K562 (cell line): ENCODE data around the gene NABP1. TPM values are rescaled to one million over a fixed set of nuclear protein-coding genes. Genes with fewer than 3 reads are reported as not detected.

Experiments used
- DIDO1 ChIP-seq: fragments of 450-650 bp; IDR thresholded peaks from 2 replicates; pipeline ENCODE4 v1.6.1; 2016; ENCODE audit warnings: low read depth, missing biosample characterization, missing genetic modification characterization
- EZH2 ChIP-seq: IDR thresholded peaks from 2 replicates; pipeline ENCODE4 v1.6.1; 2012; ENCODE audit warnings: low read depth, mild to moderate bottlenecking, inconsistent platforms, low read length, borderline replicate concordance
- MBD2 ChIP-seq: sonication (generic); IDR thresholded peaks from 2 replicates; pipeline ENCODE4 v1.6.1; 2016; ENCODE audit warnings: low read depth, borderline replicate concordance
- MCM3 ChIP-seq: fragments of 450-650 bp; IDR thresholded peaks from 2 replicates; pipeline ENCODE4 v1.6.1; 2016
- ZNF134 ChIP-seq: fragments of 250-450 bp; sonication (Bioruptor Pico); conservative IDR thresholded peaks from 2 replicates; pipeline ENCODE4 v1.4.0; 2020
- ZNF140 ChIP-seq: fragments of 250-450 bp; sonication (Bioruptor Pico); IDR thresholded peaks from 2 replicates; pipeline ENCODE4 v1.8.0; 2021; ENCODE audit warnings: moderate library complexity, mild to moderate bottlenecking, inconsistent platforms
- ZNF174 ChIP-seq: fragments of 250-450 bp; sonication (Bioruptor Pico); IDR thresholded peaks from 2 replicates; pipeline ENCODE4 v1.4.0; 2020; ENCODE audit warnings: mild to moderate bottlenecking
- ZNF644 ChIP-seq: fragments of 200-800 bp; sonication (Bioruptor generic); IDR thresholded peaks from 2 replicates; pipeline ENCODE4 v1.6.1; 2016; ENCODE audit warnings: low read depth, missing genetic modification characterization, missing compliant biosample characterization
- polyA plus RNA-seq, 8 experiments: library from polyadenylated mRNA; depleted of rRNA in 4 of 8; stranded (reverse) in 5 of 8; unstranded in 3 of 8; fragments of >200 nt; fragmentation: Nextera tagmentation in 2 of 8; fragmentation: Illumina TruSeq in 1 of 8; extraction: Ambion mirVana in 2 of 8; extraction: Trizol in 1 of 8; gene quantifications; 2 replicates each; pipeline versions ENCODE4 v1.2.1 to v1.2.3, GENCODE V29; 2011 to 2014; ENCODE audit warnings: inconsistent platforms in 1 of 8, missing spikeins in 1 of 8
- total RNA-seq, 7 experiments: library from RNA; depleted of rRNA in 6 of 7; stranded (reverse); fragments of >200 nt in 6 of 7; fragmentation: Illumina TruSeq in 2 of 7; extraction: Trizol in 2 of 7; gene quantifications; 2 replicates each; pipeline versions ENCODE4 v1.2.1 to v1.2.3, GENCODE V29; 2011 to 2021; ENCODE audit warnings: low replicate concordance in 1 of 7
- TF ChIP-seq, protein P1 (sequence below): fragments of 450-650 bp; IDR thresholded peaks from 2 replicates; pipeline ENCODE4 v1.6.1; 2016; ENCODE audit warnings: mild to moderate bottlenecking, moderate library complexity
- TF ChIP-seq, protein P2 (sequence below), 2 experiments: fragments of 450-650 bp in 1 of 2; IDR thresholded peaks; 2 replicates each; pipeline ENCODE4 v1.6.1; 2011 to 2017; ENCODE audit warnings: low read depth in 2 of 2, antibody characterized with exemption in 1 of 2, borderline replicate concordance in 1 of 2, low read length in 1 of 2, mild to moderate bottlenecking in 1 of 2, mixed read lengths in 1 of 2; ENCODE audit not compliant: control insufficient read depth in 1 of 2

The NABP1 gene
- total and polyA plus RNA-seq, 9 of the 15 experiments (the other 6 are each of a cell fraction or from before 2014, with no cell fraction given), result 12.8 to 44.0 (median 20.2) TPM

DNA sequence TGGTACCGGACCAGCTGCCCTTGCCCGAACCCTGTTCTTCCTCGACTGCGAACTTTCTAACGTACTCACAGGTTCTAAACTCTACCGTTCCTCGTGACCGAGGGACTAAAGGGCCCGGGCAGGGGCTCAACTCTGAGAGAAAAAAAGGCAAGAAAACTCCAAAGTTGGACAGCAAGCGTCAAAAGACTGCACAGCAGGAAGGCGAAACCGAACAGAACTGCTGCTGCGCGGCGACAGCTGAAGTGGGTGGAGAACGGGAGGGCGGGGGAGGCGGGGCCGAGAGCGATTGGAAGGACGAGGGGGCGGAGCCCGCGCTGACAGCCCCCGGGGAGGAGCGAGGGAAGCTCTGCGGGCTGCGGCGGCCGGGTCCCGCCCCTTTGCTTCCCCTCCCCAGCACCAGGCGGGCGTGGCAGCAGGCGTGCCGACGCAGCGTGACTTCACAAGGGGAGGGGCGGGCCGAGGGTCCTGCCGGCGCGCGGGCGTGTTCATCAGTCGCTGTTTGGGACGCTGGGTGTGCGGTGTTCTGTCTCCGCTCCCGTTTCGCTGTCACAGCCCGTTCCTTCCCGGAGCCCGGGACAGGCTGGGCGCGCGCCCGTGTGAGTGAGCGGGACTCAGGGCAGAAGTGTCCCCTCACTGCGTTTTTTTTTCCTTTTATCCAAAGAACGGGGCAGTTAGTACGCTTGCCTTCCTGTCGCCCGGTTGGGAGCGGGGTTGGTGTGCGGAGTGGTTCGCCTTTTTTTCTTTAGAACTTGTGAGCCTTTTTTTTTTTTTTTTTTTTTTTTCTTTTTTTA is at the start of gene NABP1 (continued):
- TF ChIP-seq, protein P1, sequence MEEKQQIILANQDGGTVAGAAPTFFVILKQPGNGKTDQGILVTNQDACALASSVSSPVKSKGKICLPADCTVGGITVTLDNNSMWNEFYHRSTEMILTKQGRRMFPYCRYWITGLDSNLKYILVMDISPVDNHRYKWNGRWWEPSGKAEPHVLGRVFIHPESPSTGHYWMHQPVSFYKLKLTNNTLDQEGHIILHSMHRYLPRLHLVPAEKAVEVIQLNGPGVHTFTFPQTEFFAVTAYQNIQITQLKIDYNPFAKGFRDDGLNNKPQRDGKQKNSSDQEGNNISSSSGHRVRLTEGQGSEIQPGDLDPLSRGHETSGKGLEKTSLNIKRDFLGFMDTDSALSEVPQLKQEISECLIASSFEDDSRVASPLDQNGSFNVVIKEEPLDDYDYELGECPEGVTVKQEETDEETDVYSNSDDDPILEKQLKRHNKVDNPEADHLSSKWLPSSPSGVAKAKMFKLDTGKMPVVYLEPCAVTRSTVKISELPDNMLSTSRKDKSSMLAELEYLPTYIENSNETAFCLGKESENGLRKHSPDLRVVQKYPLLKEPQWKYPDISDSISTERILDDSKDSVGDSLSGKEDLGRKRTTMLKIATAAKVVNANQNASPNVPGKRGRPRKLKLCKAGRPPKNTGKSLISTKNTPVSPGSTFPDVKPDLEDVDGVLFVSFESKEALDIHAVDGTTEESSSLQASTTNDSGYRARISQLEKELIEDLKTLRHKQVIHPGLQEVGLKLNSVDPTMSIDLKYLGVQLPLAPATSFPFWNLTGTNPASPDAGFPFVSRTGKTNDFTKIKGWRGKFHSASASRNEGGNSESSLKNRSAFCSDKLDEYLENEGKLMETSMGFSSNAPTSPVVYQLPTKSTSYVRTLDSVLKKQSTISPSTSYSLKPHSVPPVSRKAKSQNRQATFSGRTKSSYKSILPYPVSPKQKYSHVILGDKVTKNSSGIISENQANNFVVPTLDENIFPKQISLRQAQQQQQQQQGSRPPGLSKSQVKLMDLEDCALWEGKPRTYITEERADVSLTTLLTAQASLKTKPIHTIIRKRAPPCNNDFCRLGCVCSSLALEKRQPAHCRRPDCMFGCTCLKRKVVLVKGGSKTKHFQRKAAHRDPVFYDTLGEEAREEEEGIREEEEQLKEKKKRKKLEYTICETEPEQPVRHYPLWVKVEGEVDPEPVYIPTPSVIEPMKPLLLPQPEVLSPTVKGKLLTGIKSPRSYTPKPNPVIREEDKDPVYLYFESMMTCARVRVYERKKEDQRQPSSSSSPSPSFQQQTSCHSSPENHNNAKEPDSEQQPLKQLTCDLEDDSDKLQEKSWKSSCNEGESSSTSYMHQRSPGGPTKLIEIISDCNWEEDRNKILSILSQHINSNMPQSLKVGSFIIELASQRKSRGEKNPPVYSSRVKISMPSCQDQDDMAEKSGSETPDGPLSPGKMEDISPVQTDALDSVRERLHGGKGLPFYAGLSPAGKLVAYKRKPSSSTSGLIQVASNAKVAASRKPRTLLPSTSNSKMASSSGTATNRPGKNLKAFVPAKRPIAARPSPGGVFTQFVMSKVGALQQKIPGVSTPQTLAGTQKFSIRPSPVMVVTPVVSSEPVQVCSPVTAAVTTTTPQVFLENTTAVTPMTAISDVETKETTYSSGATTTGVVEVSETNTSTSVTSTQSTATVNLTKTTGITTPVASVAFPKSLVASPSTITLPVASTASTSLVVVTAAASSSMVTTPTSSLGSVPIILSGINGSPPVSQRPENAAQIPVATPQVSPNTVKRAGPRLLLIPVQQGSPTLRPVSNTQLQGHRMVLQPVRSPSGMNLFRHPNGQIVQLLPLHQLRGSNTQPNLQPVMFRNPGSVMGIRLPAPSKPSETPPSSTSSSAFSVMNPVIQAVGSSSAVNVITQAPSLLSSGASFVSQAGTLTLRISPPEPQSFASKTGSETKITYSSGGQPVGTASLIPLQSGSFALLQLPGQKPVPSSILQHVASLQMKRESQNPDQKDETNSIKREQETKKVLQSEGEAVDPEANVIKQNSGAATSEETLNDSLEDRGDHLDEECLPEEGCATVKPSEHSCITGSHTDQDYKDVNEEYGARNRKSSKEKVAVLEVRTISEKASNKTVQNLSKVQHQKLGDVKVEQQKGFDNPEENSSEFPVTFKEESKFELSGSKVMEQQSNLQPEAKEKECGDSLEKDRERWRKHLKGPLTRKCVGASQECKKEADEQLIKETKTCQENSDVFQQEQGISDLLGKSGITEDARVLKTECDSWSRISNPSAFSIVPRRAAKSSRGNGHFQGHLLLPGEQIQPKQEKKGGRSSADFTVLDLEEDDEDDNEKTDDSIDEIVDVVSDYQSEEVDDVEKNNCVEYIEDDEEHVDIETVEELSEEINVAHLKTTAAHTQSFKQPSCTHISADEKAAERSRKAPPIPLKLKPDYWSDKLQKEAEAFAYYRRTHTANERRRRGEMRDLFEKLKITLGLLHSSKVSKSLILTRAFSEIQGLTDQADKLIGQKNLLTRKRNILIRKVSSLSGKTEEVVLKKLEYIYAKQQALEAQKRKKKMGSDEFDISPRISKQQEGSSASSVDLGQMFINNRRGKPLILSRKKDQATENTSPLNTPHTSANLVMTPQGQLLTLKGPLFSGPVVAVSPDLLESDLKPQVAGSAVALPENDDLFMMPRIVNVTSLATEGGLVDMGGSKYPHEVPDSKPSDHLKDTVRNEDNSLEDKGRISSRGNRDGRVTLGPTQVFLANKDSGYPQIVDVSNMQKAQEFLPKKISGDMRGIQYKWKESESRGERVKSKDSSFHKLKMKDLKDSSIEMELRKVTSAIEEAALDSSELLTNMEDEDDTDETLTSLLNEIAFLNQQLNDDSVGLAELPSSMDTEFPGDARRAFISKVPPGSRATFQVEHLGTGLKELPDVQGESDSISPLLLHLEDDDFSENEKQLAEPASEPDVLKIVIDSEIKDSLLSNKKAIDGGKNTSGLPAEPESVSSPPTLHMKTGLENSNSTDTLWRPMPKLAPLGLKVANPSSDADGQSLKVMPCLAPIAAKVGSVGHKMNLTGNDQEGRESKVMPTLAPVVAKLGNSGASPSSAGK, result 0 out of 2 replicates have a peak, but pooled peaks have one; percentile 9
- TF ChIP-seq ZNF140 (no peak), DIDO1 (tag) (no peak), MBD2 (0 out of 2 replicates have a peak, but pooled peaks have one; percentile 57), ZNF644 (tag) (no peak), MCM3 (no peak), ZNF174 (no peak), EZH2 (no peak), ZNF134 (peak; percentile 84)
- TF ChIP-seq, protein P2, sequence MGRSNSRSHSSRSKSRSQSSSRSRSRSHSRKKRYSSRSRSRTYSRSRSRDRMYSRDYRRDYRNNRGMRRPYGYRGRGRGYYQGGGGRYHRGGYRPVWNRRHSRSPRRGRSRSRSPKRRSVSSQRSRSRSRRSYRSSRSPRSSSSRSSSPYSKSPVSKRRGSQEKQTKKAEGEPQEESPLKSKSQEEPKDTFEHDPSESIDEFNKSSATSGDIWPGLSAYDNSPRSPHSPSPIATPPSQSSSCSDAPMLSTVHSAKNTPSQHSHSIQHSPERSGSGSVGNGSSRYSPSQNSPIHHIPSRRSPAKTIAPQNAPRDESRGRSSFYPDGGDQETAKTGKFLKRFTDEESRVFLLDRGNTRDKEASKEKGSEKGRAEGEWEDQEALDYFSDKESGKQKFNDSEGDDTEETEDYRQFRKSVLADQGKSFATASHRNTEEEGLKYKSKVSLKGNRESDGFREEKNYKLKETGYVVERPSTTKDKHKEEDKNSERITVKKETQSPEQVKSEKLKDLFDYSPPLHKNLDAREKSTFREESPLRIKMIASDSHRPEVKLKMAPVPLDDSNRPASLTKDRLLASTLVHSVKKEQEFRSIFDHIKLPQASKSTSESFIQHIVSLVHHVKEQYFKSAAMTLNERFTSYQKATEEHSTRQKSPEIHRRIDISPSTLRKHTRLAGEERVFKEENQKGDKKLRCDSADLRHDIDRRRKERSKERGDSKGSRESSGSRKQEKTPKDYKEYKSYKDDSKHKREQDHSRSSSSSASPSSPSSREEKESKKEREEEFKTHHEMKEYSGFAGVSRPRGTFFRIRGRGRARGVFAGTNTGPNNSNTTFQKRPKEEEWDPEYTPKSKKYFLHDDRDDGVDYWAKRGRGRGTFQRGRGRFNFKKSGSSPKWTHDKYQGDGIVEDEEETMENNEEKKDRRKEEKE (IDR thresholded peaks at IDR 0.05; ENCODE audit: borderline replicate concordance in 1 of 2, control insufficient read depth in 1 of 2, low read depth in 2 of 2, low read length in 1 of 2), result peak in 1 of 2 experiments; percentile 70; a peak in 1 of 4 replicates
- TF ChIP-seq, all 486 proteins: peak for 135
